HFFc6 (cell line): ENCODE results near the gene CFAP221. TPM values are rescaled to one million over a fixed set of nuclear protein-coding genes. Genes with fewer than 3 reads are reported as not detected.

Experiments used
- DNase-seq: peaks from one replicate; pipeline ENCODE4 v3.0.0-alpha.2; 2018
- H3K27ac Mint-ChIP-seq: 2 replicates; pipeline ENCODE4 v1.8.0; 2020; ENCODE audit warnings: mild to moderate bottlenecking, mixed read lengths
- H3K27me3 Mint-ChIP-seq: 2 replicates; pipeline ENCODE4 v1.8.0; 2021; ENCODE audit warnings: mild to moderate bottlenecking, moderate library complexity, mixed read lengths; ENCODE audit not compliant: insufficient read depth
- H3K36me3 Mint-ChIP-seq: 2 replicates; pipeline ENCODE4 v1.8.0; 2021; ENCODE audit warnings: low read depth, mixed read lengths
- H3K4me1 Mint-ChIP-seq: 2 replicates; pipeline ENCODE4 v1.8.0; 2020; ENCODE audit warnings: low read depth, mixed read lengths
- H3K4me3 Mint-ChIP-seq: 2 replicates; pipeline ENCODE4 v1.8.0; 2020; ENCODE audit warnings: mild to moderate bottlenecking, moderate library complexity, mixed read lengths
- H3K9me3 Mint-ChIP-seq: 2 replicates; pipeline ENCODE4 v1.8.0; 2020; ENCODE audit warnings: mild to moderate bottlenecking, mixed read lengths
- total RNA-seq, 6 experiments: library from RNA; stranded (reverse); fragmentation: NEBNext Ultra II Directional; extraction: Animal tissue kit (Norgen Biotek cat#: 25700); gene quantifications; 2 replicates in 1 of 6; 3 replicates in 5 of 6; pipeline ENCODE4 v1.2.3, GENCODE V29; 2021
- TF ChIP-seq, protein P1 (sequence below): fragments of 200-600 bp; sonication (generic); IDR thresholded peaks from 2 replicates; pipeline ENCODE4 v1.5.0; 2021; ENCODE audit warnings: antibody characterized with exemption, mild to moderate bottlenecking

Gene CFAP221
- total RNA-seq, 6 experiments from 2014 or later, result not detected

DNA sequence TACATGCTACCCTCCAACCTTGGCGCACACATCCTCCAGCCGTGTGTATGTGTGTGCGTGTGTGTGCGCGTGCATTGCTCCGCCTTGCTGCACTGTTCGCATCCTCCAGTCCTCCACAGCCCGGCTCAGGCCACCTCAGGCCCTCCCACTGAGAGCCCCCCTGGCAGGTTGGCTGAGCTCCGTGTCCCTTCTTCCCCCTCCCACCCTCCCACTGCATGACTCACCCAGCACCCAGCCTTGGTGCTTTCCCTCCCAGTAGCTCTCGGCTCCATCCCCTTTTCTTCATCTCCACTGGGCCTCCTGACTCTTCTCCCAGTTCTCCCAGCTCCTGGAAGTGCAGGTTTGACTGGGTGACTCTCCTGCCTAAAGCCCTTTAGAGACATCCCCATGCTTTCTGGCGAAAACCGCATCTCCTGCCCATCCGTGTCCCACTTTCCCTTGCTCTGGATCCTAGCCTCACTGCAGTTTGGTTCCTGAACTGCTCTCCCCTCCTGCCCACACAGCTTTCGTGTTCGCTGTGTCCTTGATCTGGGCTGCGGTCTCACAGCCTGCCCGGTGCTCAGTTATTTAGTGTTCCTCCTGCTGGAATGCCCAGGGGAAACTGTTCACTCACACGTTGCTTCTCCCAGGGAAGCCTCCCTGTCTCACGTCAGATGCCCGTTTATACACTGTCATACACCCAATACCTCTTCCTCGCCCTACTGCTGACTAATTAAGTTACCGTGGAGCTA lies 139.6 kb downstream of the CFAP221 start:
- no peak overlapping the region for H3K27ac Mint-ChIP-seq
- H3K4me3 Mint-ChIP-seq, result no peak overlapping the region
- H3K9me3 Mint-ChIP-seq, result no peaks in the 10 kb centered on the region
- no peak for DNase-seq
- TF ChIP-seq, protein P1, sequence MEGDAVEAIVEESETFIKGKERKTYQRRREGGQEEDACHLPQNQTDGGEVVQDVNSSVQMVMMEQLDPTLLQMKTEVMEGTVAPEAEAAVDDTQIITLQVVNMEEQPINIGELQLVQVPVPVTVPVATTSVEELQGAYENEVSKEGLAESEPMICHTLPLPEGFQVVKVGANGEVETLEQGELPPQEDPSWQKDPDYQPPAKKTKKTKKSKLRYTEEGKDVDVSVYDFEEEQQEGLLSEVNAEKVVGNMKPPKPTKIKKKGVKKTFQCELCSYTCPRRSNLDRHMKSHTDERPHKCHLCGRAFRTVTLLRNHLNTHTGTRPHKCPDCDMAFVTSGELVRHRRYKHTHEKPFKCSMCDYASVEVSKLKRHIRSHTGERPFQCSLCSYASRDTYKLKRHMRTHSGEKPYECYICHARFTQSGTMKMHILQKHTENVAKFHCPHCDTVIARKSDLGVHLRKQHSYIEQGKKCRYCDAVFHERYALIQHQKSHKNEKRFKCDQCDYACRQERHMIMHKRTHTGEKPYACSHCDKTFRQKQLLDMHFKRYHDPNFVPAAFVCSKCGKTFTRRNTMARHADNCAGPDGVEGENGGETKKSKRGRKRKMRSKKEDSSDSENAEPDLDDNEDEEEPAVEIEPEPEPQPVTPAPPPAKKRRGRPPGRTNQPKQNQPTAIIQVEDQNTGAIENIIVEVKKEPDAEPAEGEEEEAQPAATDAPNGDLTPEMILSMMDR, result no peak
- peaks cover 17% of the 10 kb centered on the region for H3K36me3 Mint-ChIP-seq
- H3K4me1 Mint-ChIP-seq, result peaks cover 22% of the 10 kb centered on the region
- no peaks in the 10 kb centered on the region; the same call in 1 of the 2 replicates for H3K27me3 Mint-ChIP-seq

DNA sequence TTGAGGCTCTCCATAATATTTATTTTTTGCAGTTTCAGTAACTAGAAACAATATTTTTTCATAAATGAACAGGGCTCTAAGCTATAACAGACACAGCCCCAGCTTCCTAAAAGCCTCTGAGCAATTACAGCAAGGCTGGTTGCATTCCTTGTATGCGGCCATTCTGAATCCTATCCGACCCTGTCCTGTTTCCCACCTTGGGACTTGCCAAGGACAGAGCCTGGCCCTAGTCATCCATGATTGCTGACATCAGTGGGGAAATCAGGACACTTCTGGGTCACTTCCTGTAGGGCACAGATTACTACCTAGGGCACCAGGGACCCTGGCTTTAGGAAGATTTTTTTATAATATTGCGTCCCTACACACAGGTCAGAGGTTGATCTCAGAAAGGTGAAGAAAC lies 140.3 kb downstream of the CFAP221 start:
- no peak for DNase-seq
- Mint-ChIP-seq H3K4me1 (peaks cover 19% of the 10 kb centered on the region), H3K9me3 (no peaks in the 10 kb centered on the region), H3K27ac (no peak overlapping the region), H3K27me3 (no peaks in the 10 kb centered on the region; the same call in 1 of the 2 replicates), H3K36me3 (peaks cover 17% of the 10 kb centered on the region), H3K4me3 (no peak overlapping the region)
- TF ChIP-seq, protein P1, result no peak

DNA sequence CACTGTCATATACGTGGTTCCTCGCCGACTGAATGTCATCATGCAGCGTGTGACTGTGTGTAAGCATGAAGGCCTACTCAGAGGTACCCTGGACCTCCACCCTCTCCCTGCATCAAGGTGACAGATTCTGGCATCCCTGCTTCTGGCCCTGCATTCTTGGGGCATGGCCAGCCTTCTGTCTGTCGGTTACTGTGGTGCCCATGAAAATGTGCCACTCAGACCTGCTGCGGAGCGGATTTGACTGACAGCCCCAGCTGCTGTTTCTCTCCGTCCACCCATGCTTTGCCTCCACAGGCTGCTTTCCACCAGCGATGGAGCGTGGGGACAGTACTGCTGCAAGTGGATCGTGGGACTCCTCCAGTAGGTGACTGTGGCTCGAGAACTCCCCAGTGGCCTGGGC lies 144.4 kb downstream of the CFAP221 start:
- Mint-ChIP-seq H3K27me3 (no peaks in the 10 kb centered on the region; the same call in 1 of the 2 replicates), H3K9me3 (no peaks in the 10 kb centered on the region), H3K36me3 (no peaks in the 10 kb centered on the region), H3K4me1 (peaks cover 7% of the 10 kb centered on the region; the same call in 1 of the 2 replicates), H3K27ac (no peak overlapping the region), H3K4me3 (no peak overlapping the region)
- TF ChIP-seq, protein P1, result no peak
- DNase-seq, result no peak

DNA sequence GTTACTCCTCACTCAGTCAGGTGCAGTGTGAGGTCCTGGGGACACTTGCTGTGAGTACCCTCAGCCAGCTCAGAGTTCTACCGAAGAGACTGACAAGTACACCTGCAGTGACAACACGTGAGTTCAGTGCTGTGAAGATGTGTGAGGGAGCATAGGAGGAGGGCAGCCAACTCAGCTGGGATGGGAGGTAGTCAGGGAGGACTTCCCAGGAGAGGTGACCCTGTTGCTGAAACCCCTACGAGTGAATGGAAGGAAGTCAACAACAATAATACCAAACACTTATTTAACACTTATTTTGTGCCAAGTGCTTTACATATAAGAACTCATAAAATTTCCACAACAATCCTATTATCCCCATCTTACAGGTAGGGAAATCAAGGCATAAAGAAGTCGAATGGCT lies 145.0 kb downstream of the CFAP221 start:
- H3K36me3 Mint-ChIP-seq, result no peaks in the 10 kb centered on the region
- no peak overlapping the region for H3K4me3 Mint-ChIP-seq
- no peak for DNase-seq
- H3K4me1 Mint-ChIP-seq, result peaks cover 1% of the 10 kb centered on the region; the same call in 1 of the 2 replicates
- H3K27ac Mint-ChIP-seq, result no peak overlapping the region
- no peaks in the 10 kb centered on the region; the same call in 1 of the 2 replicates for H3K27me3 Mint-ChIP-seq
- TF ChIP-seq, protein P1, result no peak
- no peaks in the 10 kb centered on the region for H3K9me3 Mint-ChIP-seq

DNA sequence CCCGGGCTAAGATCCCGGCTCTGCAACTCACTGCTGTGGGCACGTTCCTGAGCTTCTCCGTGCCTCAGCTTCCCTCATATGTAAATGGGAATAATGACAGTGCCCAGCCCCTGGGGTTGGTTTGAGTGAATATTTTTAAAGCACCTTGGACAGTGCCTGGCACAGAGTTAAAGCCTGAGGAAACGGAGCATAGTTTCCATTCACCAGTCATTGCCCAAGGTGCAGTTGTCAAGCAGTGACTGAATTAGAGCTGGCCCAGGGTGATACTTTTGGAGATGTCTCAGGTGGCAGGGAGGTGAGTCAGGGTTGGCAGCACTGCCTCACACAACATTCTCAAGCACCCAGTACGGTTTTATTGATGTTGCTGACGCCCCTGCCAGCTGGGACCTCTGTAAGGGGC lies 146.9 kb downstream of the CFAP221 start:
- H3K9me3 Mint-ChIP-seq, result no peaks in the 10 kb centered on the region
- TF ChIP-seq, protein P1, result no peak
- DNase-seq, result no peak
- H3K36me3 Mint-ChIP-seq, result no peaks in the 10 kb centered on the region
- H3K4me3 Mint-ChIP-seq, result no peak overlapping the region
- H3K27ac Mint-ChIP-seq, result no peak overlapping the region
- H3K4me1 Mint-ChIP-seq, result peaks cover 10% of the 10 kb centered on the region
- peaks cover 4% of the 10 kb centered on the region; the same call in 1 of the 2 replicates for H3K27me3 Mint-ChIP-seq
